ENCODE data around the gene PRXL2B.
"Not testable (repeated sequence)": the region's sequence is repeated elsewhere in the genome, so short reads cannot be mapped to it uniquely, and the experiment has no call there.

PRXL2B gene

GRCh38 chr1:2623571-2624337, 37.2 kb downstream of the PRXL2B start:
- DNase-seq, result no peak

- DNase-seq, result no peak
Observed at GRCh38 chr1:2624735-2625300, 38.2 kb downstream of the PRXL2B start.

GRCh38 chr1:2625311-2625710, 38.7 kb downstream of the PRXL2B start:
- DNase-seq, result no peak

- DNase-seq, result not testable (repeated sequence)
Observed at GRCh38 chr1:2625748-2626147, 39.2 kb downstream of the PRXL2B start.

- no peak for DNase-seq
Observed at GRCh38 chr1:2627746-2628145, 41.2 kb downstream of the PRXL2B start.

GRCh38 chr1:2628191-2628932, 41.8 kb downstream of the PRXL2B start:
- no peak for DNase-seq

- DNase-seq, result no peak
Observed at GRCh38 chr1:2628933-2629626, 42.5 kb downstream of the PRXL2B start.

- DNase-seq, result no peak
Observed at GRCh38 chr1:2629627-2630497, 43.3 kb downstream of the PRXL2B start.

- no peak for DNase-seq
Observed at GRCh38 chr1:2630498-2631135, 44.0 kb downstream of the PRXL2B start.

- no peak for DNase-seq
Observed at GRCh38 chr1:2631136-2632050, 44.8 kb downstream of the PRXL2B start.

- no peak for DNase-seq
Observed at GRCh38 chr1:2632051-2632430, 45.5 kb downstream of the PRXL2B start.

- no peak for DNase-seq
Observed at GRCh38 chr1:2632561-2633361, 46.2 kb downstream of the PRXL2B start, which contains the start of gene MMEL1. TSS of gene MMEL1 (minus strand) at chr1:2633016. CDS start at chr1:2629484, 3,532 bp downstream.

GRCh38 chr1:2633366-2633935, 46.9 kb downstream of the PRXL2B start:
- DNase-seq, result no peak

- no peak for DNase-seq
Observed at GRCh38 chr1:2633936-2634491, 47.4 kb downstream of the PRXL2B start.

- no peak for DNase-seq
Observed at GRCh38 chr1:2635361-2636010, 48.9 kb downstream of the PRXL2B start.

- DNase-seq, result no peak
Observed at GRCh38 chr1:2636733-2637132, 50.2 kb downstream of the PRXL2B start.

GRCh38 chr1:2637442-2638145, 51.0 kb downstream of the PRXL2B start:
- DNase-seq, result no peak
